Medulla oblongata (tissue), 1 donor: ENCODE data around the gene MAGI2.

Experiments
- DNase-seq: peaks from one replicate; pipeline ENCODE4 v3.0.0-alpha.2; 2015; ENCODE audit errors: extremely low spot score

The MAGI2 gene

DNA sequence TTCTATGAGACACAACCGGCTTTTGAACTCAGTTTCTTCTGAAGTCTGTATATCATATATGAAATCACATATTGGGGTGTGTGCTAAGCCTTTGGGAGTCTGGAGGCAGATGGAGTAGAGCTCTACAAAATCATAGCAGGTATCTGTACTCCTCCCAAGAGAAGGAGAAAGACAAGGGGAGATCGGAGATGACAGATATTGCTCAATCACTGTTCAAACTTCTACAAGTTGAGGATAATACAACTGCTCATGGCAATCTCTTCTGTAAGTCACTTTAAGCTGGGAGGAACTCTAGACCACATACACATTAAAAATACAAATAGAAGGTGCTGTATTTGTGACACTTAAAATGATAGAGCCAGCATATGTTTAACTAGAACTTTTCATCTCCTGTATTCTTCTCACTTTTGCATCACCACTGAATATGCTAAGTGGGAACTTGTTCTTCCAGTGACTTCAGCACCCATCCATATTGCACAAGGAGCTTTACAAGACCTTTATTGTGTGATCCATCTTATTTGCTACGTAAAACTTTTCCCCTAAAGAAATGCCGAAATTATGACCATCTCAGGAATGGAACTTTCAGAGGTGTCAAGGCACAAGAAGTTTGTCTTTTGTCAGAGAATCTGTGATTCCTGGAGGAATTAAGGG is 1273.5 kb downstream of the MAGI2 start:
- DNase-seq: no peak

DNA sequence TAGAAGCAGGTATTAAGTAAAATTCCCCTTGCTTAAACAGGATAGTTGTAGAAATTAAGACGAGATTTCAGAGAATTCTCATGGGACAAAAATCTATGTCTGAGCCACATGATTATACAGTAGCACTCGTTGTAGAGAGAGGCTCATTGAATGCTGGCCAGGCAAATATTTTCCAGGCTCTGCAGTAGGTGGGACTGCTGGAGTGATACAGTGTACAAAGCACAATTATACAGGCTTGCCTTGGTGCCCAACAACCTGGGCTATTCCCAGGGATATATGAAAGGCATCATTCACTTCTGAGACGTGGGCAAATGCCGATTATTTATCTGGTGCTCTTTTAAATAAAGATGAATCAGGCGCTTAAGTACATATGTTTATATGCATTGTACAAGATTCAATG is 1274.3 kb downstream of the MAGI2 start:
- DNase-seq: no peak

GRCh38 chr7:78178319-78178718 is 1275.1 kb downstream of the MAGI2 start:
- no peak for DNase-seq

DNA sequence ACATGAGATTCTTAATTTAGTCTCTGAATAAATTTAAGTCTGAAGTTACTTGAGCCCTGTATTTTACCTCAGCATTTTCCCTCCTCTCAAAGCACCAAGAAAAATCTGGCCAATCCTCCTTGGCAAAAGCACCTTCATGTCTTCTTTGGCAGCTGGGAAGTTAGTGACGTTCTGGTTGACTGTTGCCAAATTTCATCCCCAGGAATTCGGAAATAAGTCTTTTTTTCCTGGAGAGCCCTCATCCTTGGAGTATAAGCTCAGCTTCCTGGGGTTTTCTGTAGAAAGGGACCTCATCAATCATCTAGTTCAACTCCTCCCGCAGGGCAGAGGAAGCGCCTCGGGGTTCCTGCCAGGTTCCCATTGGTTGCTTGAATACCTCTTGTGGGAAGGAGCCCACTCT is 1277.3 kb downstream of the MAGI2 start:
- peak; percentile 61 for DNase-seq

DNA sequence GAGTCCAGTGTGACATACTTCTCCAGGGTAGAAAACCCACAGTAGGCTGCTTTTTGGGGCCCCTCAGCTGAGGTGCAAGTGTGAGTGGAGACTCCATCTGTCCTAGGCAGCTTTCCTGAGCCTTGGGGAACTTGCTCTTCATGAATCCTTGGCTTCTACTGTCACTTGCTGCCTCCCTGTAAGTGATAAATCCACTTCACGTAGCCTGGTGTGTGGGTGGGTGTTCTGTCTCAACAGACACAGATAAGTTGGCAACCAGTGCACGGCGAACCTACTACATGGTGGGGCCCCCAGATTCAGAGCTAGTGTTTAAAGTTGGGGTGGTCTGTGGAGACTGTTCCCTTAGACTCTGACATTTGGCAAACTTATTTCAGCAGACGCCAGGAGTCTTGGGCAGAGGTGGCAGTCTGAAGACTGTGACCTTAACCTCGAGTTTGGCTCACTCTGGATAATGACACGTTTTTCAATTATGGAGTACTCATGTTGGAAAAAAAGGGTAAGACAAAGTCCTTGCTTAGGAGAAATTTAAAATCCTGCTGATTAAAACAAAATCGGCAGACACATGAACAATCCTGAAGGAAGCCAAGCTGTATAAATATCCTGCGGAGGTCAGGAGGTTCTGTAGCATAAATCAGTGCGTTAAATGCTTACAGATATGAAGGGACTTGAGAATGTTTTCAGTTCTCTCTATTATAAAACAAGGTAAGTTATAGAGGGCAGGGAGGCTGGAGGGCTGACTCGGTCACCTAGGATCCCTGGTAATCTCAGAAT is 1278.0 kb downstream of the MAGI2 start:
- DNase-seq: no peak

DNA sequence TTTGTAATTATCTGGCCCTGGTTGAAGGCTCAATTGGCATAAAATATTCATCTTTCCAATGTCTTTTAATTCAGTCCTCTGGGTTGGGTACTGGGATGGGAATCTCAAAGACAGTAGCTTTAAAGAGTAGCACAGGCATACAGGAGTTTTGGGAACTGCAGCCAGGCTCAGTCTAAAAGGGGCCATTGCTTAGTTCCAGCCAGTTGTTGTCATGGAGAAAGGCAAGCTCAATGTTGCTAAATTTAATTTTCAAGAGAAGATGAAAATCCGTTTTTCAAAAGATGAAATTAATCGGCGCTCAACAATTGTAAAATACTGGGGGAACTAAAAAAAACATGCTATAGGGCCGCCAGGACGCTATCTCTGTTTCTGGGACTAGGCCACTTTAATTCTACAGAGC is 1279.8 kb downstream of the MAGI2 start:
- DNase-seq: no peak

GRCh38 chr7:78172933-78173591 is 1280.4 kb downstream of the MAGI2 start:
- DNase-seq: no peak

DNA sequence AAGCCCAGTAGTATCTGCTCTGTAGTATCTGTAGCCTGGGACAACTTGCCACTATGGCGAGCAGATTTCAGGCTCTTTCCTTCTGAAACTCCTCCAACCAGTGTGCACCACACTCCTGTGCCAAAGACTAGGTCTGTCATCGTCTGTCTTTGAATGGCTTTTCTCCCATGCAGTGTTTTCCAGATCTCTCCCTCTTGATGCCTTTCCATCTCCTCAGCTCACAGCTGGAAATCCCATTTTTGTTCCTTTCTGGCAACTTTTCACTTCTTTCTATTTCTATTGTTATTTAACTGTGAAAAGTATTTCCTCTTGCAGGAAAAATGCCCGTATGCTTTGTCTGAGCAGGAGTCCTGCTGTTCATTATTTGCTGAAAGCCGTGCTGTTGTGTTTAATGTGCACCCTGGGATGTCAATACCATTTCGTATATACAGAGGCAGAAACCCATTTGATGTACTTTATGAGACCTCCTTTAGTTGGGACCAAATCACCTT is 1281.2 kb downstream of the MAGI2 start:
- peak; percentile 40 for DNase-seq

- no peak for DNase-seq
Observed at GRCh38 chr7:78171398-78171797, 1282.1 kb downstream of the MAGI2 start.

- DNase-seq: no peak
Observed at GRCh38 chr7:78170815-78171214, 1282.7 kb downstream of the MAGI2 start.

DNA sequence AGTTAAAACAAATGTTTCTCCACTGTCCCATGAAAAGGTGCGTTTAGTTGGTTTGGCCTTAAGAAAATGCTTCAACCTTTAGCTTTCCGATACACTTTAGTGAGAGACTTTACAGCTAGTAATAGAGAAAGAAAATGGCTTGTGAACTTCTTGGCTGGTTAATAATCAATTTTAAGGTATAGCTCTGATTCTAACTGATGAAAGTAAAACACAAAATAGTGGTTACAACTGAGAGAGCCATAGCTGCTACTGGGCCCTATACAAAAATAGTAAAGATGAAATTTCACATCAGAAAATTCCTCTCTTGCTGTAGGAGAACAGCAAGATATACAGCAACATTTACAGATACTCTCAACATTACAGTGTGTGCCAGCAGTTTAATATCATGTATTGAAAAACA is 1283.5 kb downstream of the MAGI2 start:
- DNase-seq: no peak

GRCh38 chr7:78168865-78169264 is 1284.6 kb downstream of the MAGI2 start:
- no peak for DNase-seq

DNA sequence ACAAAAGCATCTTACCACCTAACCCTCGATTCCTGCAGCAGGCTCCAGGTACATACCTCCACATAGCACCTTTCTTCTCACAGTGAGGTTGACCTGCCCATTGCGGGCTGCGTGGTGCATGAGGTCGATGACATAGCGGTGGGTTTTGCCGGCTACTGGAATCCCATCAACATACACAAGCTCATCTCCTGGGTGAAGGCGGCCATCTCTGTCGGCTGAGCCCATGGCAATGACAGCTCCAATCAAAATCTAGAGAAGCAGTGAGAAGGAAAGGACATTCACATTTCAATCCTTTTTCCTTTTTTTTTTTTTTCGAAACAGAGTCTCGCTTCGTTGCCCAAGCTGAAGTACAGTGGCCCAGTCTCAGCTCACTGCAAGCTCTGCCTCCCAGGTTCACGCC is 1285.6 kb downstream of the MAGI2 start:
- no peak for DNase-seq

- no peak for DNase-seq
Observed at GRCh38 chr7:78165854-78166253, 1287.6 kb downstream of the MAGI2 start.

- no peak for DNase-seq
Observed at GRCh38 chr7:78165454-78165853, 1288.0 kb downstream of the MAGI2 start.

DNA sequence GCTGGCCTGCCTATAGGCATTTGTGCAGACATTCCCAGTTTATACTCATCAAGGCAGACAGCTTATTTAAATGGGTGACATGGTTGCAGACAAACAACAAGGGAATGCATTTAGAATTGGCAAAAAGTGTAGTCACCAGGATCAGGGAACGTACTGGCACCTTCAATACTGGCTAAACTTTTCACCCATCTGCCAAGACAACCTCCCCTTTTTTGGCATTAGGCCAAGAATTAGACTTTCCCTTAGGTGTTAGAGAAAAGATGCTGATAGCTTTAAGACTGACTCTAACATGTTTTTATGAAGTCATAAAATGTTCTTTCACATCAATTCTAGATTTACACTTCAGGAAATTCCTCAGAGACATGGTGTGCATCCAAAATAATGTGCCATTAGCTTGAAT is 1289.0 kb downstream of the MAGI2 start:
- peak; percentile 41 for DNase-seq

- no peak for DNase-seq
Observed at GRCh38 chr7:78161781-78162180, 1291.7 kb downstream of the MAGI2 start.

GRCh38 chr7:78159545-78159944 is 1293.9 kb downstream of the MAGI2 start:
- no peak for DNase-seq

DNA sequence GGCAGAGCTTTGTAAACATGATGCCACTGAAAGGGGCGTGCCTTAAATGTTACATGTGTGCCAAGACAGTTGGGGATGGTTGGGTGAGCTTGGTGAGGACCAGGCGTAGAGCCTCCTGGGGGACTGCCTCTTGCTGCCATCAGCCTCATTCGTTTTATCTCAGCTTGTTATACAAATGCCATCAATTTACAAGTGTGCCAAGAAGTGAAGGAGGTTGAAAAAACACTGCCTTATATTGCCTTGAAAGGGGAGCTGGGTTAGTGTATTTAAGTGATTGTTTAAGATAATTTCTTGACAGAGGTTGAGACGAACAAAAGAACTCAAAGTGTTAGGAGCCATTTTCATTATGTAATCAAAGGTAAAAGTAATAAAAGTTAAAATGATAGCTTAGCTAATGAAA is 1300.2 kb downstream of the MAGI2 start:
- no peak for DNase-seq

DNA sequence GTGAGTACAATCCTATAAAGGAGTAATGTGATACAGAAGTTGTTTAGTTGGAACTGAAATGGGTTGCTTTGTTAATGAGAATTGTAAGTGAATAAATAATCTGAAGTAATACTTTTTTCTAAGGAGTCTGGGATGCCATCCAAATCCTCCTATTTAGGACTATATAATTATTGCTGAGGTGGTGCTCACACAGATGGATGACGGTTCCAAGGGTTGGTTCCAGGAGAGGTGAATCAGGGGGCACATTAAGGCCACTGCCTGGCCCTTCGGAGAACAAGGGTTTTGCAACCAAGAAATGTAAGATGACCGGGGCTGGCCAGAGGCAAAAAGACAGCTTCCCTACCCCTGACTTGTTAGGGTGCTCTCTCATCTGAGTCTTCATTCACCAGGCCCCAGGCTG is 1302.2 kb downstream of the MAGI2 start:
- peak; percentile 54 for DNase-seq

DNA sequence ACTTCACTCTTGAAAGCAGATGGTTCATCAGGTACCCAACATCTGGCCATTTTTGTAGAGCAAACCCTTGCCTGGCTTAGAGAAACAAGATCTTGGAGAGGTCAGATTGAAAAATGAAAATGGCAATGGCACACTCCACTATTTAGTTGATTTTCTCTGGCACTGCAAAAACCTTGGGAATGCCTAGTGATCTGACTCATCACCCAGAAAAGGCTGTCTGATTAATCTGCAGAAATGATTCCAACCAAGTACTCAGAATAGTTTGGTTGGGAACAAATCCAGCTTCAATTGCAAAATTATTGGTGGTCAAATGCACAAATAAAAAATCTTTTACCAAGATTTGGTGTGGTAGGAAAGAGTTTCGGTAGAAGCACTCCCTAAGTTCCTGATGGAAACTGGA is 1303.7 kb downstream of the MAGI2 start:
- no peak for DNase-seq

GRCh38 chr7:78148166-78148894 is 1305.1 kb downstream of the MAGI2 start:
- DNase-seq: no peak
